ENCODE results near the gene PANK1.

Gene PANK1

GRCh38 chr10:89567576-89568245 lies 77.3 kb downstream of the PANK1 start:
- DNase-seq (ENCODE audit: low read depth): no peak
- no peak overlapping the region for H3K4me3 ChIP-seq (ENCODE audit: low read depth, low read length)
- TF ChIP-seq POLR2A (IDR thresholded peaks at IDR 0.05; ENCODE audit: extremely low read depth, insufficient read length): no peak
- no peak for TF ChIP-seq CTCF (IDR thresholded peaks at IDR 0.05; ENCODE audit: low read depth, low read length)
- no peak for TF ChIP-seq MYC (IDR thresholded peaks at IDR 0.05; ENCODE audit: low read depth, low read length)
- TF ChIP-seq MAX (IDR thresholded peaks at IDR 0.05; ENCODE audit: low read depth, low read length): no peak

GRCh38 chr10:89566992-89567391 lies 78.0 kb downstream of the PANK1 start:
- no peak overlapping the region for H3K4me3 ChIP-seq (ENCODE audit: low read depth, low read length)
- DNase-seq (ENCODE audit: low read depth): no peak
- TF ChIP-seq CTCF (IDR thresholded peaks at IDR 0.05; ENCODE audit: low read depth, low read length) (no peak), MAX (IDR thresholded peaks at IDR 0.05; ENCODE audit: low read depth, low read length) (no peak), MYC (IDR thresholded peaks at IDR 0.05; ENCODE audit: low read depth, low read length) (no peak), POLR2A (IDR thresholded peaks at IDR 0.05; ENCODE audit: extremely low read depth, insufficient read length) (no peak)

GRCh38 chr10:89566095-89566950 lies 78.7 kb downstream of the PANK1 start:
- DNase-seq (ENCODE audit: low read depth): no peak
- TF ChIP-seq MAX (IDR thresholded peaks at IDR 0.05; ENCODE audit: low read depth, low read length): no peak
- H3K4me3 ChIP-seq (ENCODE audit: low read depth, low read length): no peak overlapping the region

GRCh38 chr10:89565180-89565579 lies 79.9 kb downstream of the PANK1 start:
- TF ChIP-seq MYC (IDR thresholded peaks at IDR 0.05; ENCODE audit: low read depth, low read length): no peak
- no peak for TF ChIP-seq POLR2A (IDR thresholded peaks at IDR 0.05; ENCODE audit: extremely low read depth, insufficient read length)
- no peak for TF ChIP-seq CTCF (IDR thresholded peaks at IDR 0.05; ENCODE audit: low read depth, low read length)
- TF ChIP-seq MAX (IDR thresholded peaks at IDR 0.05; ENCODE audit: low read depth, low read length): no peak

GRCh38 chr10:89563861-89564478 lies 81.1 kb downstream of the PANK1 start:
- DNase-seq (ENCODE audit: low read depth): peak; percentile 56
- no peak overlapping the region for H3K4me3 ChIP-seq (ENCODE audit: low read depth, low read length)
- no peak for TF ChIP-seq POLR2A (IDR thresholded peaks at IDR 0.05; ENCODE audit: extremely low read depth, insufficient read length)
- TF ChIP-seq CTCF (IDR thresholded peaks at IDR 0.05; ENCODE audit: low read depth, low read length): peak; percentile 62

More at GRCh38 chr10:89565180-89565579, 79.9 kb downstream of the PANK1 start:
- H3K4me3 ChIP-seq (ENCODE audit: low read depth, low read length): no peak overlapping the region
- no peak for DNase-seq (ENCODE audit: low read depth)

DNA sequence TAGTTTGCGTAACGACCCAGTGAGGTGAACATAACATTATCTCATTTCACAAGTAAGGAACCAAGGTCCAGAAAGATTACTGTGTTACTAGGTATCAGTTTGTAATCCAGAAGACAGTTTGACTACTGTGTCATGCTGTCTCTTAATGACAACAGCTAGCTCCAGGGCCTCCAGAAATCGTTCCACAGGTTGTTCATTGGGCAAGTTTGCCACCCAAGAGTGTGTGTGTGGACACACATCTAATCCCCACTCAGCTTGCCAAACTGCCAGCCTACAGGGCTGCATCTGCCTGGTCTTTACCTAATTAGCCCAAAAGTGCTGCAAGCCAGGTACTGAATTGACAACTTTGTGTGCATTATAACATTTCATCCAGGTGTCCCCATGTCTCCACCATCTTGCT lies 81.7 kb downstream of the PANK1 start:
- DNase-seq (ENCODE audit: low read depth): no peak
- H3K4me3 ChIP-seq (ENCODE audit: low read depth, low read length): no peak overlapping the region
- TF ChIP-seq POLR2A (IDR thresholded peaks at IDR 0.05; ENCODE audit: extremely low read depth, insufficient read length): no peak
- no peak for TF ChIP-seq MYC (IDR thresholded peaks at IDR 0.05; ENCODE audit: low read depth, low read length)
- TF ChIP-seq CTCF (IDR thresholded peaks at IDR 0.05; ENCODE audit: low read depth, low read length): no peak
- TF ChIP-seq MAX (IDR thresholded peaks at IDR 0.05; ENCODE audit: low read depth, low read length): no peak
